Measurements from ENCODE around the gene CACNB4. TPM values are rescaled to one million over a fixed set of nuclear protein-coding genes. Genes with fewer than 3 reads are reported as not detected.

CACNB4 gene
- total RNA-seq, 1 experiment from 2014 or later = 0.19 TPM

DNA sequence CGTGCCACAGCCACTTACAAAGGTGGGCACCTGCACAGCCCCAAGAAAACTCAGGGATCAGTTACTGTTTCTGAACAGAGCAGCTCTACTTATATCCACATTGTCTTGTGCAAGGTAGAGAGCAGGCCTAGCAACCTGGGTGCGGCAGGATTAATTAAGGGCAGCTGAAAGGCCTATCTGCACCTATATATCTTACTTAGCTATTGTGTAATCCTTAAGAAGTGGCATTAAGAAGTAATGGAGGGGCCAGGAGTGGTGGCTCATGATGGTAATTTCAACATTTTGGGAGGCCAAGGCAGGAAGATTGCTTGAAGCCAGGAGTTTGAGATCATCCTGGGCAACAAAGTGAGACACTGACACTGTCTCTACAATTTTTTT is 257.8 kb downstream of the CACNB4 start:
- no peak for DNase-seq (ENCODE audit: low spot score)
- BruUV-seq (replicated peaks) = no TSS peak
- intact Hi-C loops (cut with micrococcal nuclease; ENCODE audit: unreplicated experiment) = no loop called here
- TF ChIP-seq EZH2 (IDR thresholded peaks at IDR 0.05; ENCODE audit: borderline replicate concordance, low read depth, low read length, poor library complexity, severe bottlenecking) = no peak
- TF ChIP-seq, protein P1, sequence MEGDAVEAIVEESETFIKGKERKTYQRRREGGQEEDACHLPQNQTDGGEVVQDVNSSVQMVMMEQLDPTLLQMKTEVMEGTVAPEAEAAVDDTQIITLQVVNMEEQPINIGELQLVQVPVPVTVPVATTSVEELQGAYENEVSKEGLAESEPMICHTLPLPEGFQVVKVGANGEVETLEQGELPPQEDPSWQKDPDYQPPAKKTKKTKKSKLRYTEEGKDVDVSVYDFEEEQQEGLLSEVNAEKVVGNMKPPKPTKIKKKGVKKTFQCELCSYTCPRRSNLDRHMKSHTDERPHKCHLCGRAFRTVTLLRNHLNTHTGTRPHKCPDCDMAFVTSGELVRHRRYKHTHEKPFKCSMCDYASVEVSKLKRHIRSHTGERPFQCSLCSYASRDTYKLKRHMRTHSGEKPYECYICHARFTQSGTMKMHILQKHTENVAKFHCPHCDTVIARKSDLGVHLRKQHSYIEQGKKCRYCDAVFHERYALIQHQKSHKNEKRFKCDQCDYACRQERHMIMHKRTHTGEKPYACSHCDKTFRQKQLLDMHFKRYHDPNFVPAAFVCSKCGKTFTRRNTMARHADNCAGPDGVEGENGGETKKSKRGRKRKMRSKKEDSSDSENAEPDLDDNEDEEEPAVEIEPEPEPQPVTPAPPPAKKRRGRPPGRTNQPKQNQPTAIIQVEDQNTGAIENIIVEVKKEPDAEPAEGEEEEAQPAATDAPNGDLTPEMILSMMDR (conservative IDR thresholded peaks at IDR 0.05; ENCODE audit: low read depth, low read length) = no peak
- Histone ChIP-seq H3K4me3 (ENCODE audit: low read depth, low read length, poor library complexity, severe bottlenecking) (no peak overlapping the region), H3K9me3 (ENCODE audit: low read depth, low read length, poor library complexity, severe bottlenecking) (no peaks in the 10 kb centered on the region), H3K27me3 (replicated peaks; ENCODE audit: insufficient read depth, low read depth, low read length, poor library complexity) (peaks cover 41% of the 10 kb centered on the region), H3K27ac (ENCODE audit: low read depth, low read length, poor library complexity, severe bottlenecking) (no peak overlapping the region), H3K4me1 (ENCODE audit: insufficient read depth, low read length, poor library complexity, severe bottlenecking) (no peaks in the 10 kb centered on the region), H3K36me3 (ENCODE audit: insufficient read depth, low read length, poor library complexity, severe bottlenecking) (no peaks in the 10 kb centered on the region)
- ChIA-PET POLR2A (ENCODE audit: low non-redundant PET) (no interaction called here), CTCF (no interaction called here)

DNA sequence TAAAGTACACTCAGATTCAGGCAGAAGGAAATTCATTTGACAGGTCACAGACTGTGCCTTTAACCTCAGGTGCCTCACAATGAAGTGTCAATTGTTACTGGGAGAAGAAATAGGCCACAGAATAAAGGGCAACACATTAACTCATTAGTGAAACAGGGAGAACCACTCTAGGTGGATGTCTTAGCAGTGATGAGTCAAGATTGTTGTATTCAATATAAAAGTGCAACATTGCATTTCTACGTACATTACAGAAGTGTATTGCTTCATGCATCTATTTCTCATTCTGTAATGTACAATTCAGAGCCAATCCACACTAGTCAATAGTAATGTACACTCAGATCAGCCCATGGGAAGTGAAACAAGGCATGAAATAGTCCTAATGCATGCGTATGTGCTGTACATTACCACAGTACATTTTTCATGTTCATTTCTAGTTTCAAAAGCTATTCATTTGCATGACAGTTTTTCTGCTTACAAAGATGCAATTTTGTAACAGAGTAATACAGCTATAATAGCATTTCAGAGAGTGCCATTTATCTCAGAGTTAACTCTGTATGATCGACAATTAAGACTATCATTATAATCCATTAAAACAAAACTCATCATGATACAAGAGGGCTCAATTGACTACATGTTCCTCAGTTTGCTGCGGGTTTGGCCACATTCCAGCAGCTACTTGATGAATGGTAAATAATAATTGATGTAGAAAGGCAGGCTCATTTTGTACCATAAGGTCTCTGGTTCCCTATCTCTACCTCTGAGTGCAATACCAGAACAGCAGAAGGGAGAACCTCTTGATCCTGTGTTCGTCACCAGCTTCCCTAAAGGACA is 258.4 kb downstream of the CACNB4 start:
- intact Hi-C loops (cut with micrococcal nuclease; ENCODE audit: unreplicated experiment) = no loop called here
- Histone ChIP-seq H3K4me3 (ENCODE audit: low read depth, low read length, poor library complexity, severe bottlenecking) (no peak overlapping the region), H3K27me3 (replicated peaks; ENCODE audit: insufficient read depth, low read depth, low read length, poor library complexity) (peaks cover 45% of the 10 kb centered on the region), H3K27ac (ENCODE audit: low read depth, low read length, poor library complexity, severe bottlenecking) (no peak overlapping the region), H3K4me1 (ENCODE audit: insufficient read depth, low read length, poor library complexity, severe bottlenecking) (no peaks in the 10 kb centered on the region), H3K9me3 (ENCODE audit: low read depth, low read length, poor library complexity, severe bottlenecking) (no peaks in the 10 kb centered on the region), H3K36me3 (ENCODE audit: insufficient read depth, low read length, poor library complexity, severe bottlenecking) (no peaks in the 10 kb centered on the region)
- CTCF ChIA-PET = no interaction called here
- BruUV-seq (replicated peaks) = no TSS peak
- POLR2A ChIA-PET (ENCODE audit: low non-redundant PET) = no interaction called here
- TF ChIP-seq, protein P1 (conservative IDR thresholded peaks at IDR 0.05; ENCODE audit: low read depth, low read length) = no peak
- TF ChIP-seq EZH2 (IDR thresholded peaks at IDR 0.05; ENCODE audit: borderline replicate concordance, low read depth, low read length, poor library complexity, severe bottlenecking) = no peak
- no peak for DNase-seq (ENCODE audit: low spot score)

DNA sequence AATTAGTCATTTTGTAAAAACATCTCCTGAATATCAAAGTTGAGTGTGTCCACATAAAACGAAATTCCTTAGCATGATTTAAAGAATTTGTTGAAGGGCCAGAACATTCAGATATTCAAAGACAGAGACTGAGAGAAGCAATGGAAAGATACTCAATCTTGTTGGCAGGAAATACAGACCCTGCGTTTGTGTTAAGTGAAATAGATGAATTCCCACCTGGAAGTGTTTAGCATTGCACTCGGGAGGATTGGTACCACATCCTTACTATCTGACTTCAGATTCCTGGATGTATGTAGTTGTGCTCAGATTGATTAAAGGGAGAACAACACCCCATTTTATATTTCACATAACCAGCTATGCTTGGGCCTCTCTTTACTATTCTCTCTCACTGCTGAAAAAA is 260.9 kb downstream of the CACNB4 start:
- no TSS peak for BruUV-seq (replicated peaks)
- Histone ChIP-seq H3K36me3 (ENCODE audit: insufficient read depth, low read length, poor library complexity, severe bottlenecking) (no peaks in the 10 kb centered on the region), H3K9me3 (ENCODE audit: low read depth, low read length, poor library complexity, severe bottlenecking) (no peaks in the 10 kb centered on the region), H3K27ac (ENCODE audit: low read depth, low read length, poor library complexity, severe bottlenecking) (no peak overlapping the region), H3K4me3 (ENCODE audit: low read depth, low read length, poor library complexity, severe bottlenecking) (no peak overlapping the region), H3K27me3 (replicated peaks; ENCODE audit: insufficient read depth, low read depth, low read length, poor library complexity) (peaks cover 60% of the 10 kb centered on the region), H3K4me1 (ENCODE audit: insufficient read depth, low read length, poor library complexity, severe bottlenecking) (no peaks in the 10 kb centered on the region)
- POLR2A ChIA-PET (ENCODE audit: low non-redundant PET) = no interaction called here
- DNase-seq (ENCODE audit: low spot score) = no peak
- intact Hi-C loops (cut with micrococcal nuclease; ENCODE audit: unreplicated experiment) = no loop called here
- no peak for TF ChIP-seq EZH2 (IDR thresholded peaks at IDR 0.05; ENCODE audit: borderline replicate concordance, low read depth, low read length, poor library complexity, severe bottlenecking)
- TF ChIP-seq, protein P1 (conservative IDR thresholded peaks at IDR 0.05; ENCODE audit: low read depth, low read length) = no peak
- CTCF ChIA-PET = no interaction called here

All from A673 (cell line).